CD1c-positive myeloid dendritic cell (primary cell): ENCODE measurements around the gene KLHL29.
"Not testable (repeated sequence)": the region's sequence is repeated elsewhere in the genome, so short reads cannot be mapped to it uniquely, and the experiment has no call there.

Experiments used
- DNase-seq: peaks from one replicate; pipeline ENCODE4 v3.0.0-alpha.2; 2016; ENCODE audit errors: extremely low spot score

Gene KLHL29

GRCh38 chr2:23367760-23368159 lies 17.2 kb upstream of the KLHL29 start:
- no peak for DNase-seq

- no peak for DNase-seq
Observed at GRCh38 chr2:23373666-23374065, 11.3 kb upstream of the KLHL29 start.

GRCh38 chr2:23375448-23375847 lies 9.5 kb upstream of the KLHL29 start:
- DNase-seq, result no peak

- DNase-seq, result no peak
Observed at GRCh38 chr2:23376075-23376474, 8.9 kb upstream of the KLHL29 start.

DNA sequence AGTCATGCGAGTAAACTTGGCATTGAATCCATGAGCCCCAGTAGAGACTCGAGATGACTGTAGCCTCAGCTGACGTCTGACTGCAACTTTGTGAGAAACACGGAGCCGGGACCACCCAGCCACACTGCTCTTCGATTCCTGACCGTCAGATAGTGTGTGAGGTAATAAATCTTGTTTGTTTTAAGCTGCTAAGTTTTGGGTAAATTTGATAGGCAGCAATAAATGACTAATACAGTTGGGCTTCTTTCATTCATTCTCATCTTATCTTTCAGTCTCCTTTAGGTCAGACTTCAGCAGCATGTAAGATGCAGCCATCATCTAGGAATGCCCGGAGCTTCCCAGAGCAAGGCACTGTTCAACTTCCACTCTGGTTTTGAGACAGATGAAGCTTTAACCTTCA lies 8.0 kb upstream of the KLHL29 start:
- DNase-seq, result no peak

- no peak for DNase-seq
Observed at GRCh38 chr2:23377771-23378170, 7.2 kb upstream of the KLHL29 start.

GRCh38 chr2:23378496-23378895 lies 6.5 kb upstream of the KLHL29 start:
- no peak for DNase-seq

GRCh38 chr2:23379220-23379695 lies 5.7 kb upstream of the KLHL29 start:
- DNase-seq, result no peak

- DNase-seq, result peak; percentile 48
Observed at GRCh38 chr2:23380562-23381065, 4.4 kb upstream of the KLHL29 start.

GRCh38 chr2:23381084-23381483 lies 3.9 kb upstream of the KLHL29 start:
- peak; percentile 78 for DNase-seq

- DNase-seq, result no peak
Observed at GRCh38 chr2:23381485-23381884, 3.5 kb upstream of the KLHL29 start.

GRCh38 chr2:23383100-23383499 lies 1.9 kb upstream of the KLHL29 start:
- DNase-seq, result no peak

DNA sequence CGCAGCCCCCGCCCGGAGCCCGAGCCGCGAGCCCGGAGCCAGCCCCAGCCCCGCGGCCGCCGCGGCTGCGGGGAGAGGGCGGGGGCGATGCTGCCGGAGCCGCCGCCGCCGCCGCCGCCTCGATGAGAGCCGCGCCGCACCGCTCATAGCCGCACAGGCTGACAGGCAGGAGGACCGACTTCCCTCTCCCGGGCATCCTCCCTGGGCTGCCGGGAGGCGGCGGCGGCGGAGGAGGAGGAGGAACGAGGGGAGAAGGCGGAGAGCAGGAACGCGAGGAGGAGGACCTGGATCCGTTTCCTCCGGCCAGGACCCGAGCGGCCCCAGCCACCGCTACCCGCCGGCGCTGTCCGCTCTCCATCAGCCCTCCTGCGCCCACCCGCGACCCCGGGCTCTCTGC lies 370 bp downstream of the KLHL29 start:
- DNase-seq, result peak; percentile 56

- DNase-seq, result peak; percentile 17
Observed at GRCh38 chr2:23385748-23386338, 864 bp downstream of the KLHL29 start.

- DNase-seq, result no peak
Observed at GRCh38 chr2:23386339-23387220, 1.6 kb downstream of the KLHL29 start.

- peak; percentile 10 for DNase-seq
Observed at GRCh38 chr2:23387221-23387550, 2.2 kb downstream of the KLHL29 start.

GRCh38 chr2:23387845-23388244 lies 2.9 kb downstream of the KLHL29 start:
- no peak for DNase-seq

GRCh38 chr2:23388294-23388693 lies 3.3 kb downstream of the KLHL29 start:
- DNase-seq, result no peak

DNA sequence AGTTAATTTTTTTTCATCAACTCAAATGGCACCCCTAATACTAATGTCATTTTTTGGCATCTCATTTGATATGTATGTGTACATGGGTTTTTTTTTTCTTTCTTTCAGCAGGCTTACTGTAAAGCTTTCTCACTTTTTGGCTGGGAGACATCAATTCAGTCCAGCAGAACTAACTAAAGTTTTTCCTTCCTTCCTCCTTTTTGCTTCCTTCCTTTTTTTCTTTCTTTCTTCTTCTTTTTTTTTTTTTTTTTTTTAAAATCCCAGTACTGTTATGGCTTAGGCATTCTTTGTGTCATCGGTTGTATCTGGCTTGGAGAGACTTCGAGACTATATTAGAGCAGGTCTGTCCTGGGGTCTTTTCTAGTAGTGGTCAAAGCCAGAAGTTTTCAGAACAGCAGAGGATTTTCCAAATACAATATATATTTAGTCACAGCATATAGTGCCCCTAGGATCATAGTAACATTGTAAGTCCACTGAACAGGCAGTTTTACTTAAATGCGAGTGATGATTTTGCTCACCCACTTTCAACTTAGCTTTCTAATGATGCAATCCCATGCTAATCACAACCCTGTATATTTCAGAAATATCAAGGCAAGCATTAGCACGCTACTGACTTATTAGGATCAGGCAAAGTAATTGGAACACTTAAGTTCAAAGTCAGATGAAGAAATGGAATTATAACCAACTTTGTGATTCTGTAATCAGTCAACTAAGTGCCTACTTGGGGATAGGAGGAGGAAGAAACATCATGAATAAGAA lies 4.0 kb downstream of the KLHL29 start:
- no peak for DNase-seq

GRCh38 chr2:23390152-23390551 lies 5.2 kb downstream of the KLHL29 start:
- DNase-seq, result no peak

DNA sequence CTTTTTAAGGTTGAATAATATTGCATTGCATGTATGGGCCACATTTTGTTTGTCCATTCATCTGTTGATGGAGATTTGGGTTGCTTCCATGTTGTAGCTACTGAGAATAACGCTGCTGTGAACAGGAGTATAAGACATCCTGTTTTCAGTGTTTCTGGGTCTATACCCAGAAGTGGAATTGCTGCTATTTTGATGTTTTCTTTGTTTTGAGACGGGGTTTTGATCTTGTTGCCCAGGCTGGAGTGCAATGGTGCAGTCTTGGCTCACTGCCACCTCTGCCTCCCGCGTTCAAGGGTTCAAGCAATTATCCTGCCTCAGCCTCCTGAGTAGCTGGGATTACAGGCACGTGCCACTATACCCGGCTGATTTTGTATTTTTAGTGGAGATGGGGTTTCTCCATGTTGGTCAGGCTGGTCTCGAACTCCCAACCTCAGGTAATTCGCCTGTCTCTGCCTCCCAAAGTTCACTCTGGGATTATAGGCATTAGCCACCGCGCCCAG lies 6.3 kb downstream of the KLHL29 start:
- not testable (repeated sequence) for DNase-seq

DNA sequence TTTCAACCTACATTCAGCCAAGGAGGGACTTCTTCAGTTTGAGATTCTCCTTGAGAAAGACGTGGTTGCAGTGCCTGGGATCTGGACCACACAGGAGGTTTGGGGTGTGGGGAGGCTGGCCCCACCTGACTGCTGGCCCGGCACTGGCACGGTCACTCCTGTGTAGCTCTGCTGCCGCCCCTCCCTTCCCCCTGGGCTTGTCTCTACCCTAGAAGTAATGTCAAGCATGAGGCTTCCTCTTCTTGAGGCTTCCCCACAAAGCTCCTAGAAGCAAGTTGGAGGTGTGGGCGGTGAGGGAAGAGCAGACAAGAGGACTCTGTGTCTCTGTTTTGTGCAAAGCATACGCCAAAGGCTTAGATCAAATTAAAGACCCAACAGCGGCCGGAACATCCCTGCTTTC lies 8.7 kb downstream of the KLHL29 start:
- peak; percentile 55 for DNase-seq
